HG02970 (cell line): Measurements from ENCODE around the gene SCAMP4.

ENCODE experiments used
- ATAC-seq: cut with Tn5 transposase; IDR thresholded peaks from one replicate; pipeline ENCODE4 v1.9.1; 2021; ENCODE audit warnings: mild to moderate bottlenecking, moderate library complexity, moderate number of reproducible peaks; ENCODE audit not compliant: unreplicated experiment, low FRiP score

SCAMP4 gene

DNA sequence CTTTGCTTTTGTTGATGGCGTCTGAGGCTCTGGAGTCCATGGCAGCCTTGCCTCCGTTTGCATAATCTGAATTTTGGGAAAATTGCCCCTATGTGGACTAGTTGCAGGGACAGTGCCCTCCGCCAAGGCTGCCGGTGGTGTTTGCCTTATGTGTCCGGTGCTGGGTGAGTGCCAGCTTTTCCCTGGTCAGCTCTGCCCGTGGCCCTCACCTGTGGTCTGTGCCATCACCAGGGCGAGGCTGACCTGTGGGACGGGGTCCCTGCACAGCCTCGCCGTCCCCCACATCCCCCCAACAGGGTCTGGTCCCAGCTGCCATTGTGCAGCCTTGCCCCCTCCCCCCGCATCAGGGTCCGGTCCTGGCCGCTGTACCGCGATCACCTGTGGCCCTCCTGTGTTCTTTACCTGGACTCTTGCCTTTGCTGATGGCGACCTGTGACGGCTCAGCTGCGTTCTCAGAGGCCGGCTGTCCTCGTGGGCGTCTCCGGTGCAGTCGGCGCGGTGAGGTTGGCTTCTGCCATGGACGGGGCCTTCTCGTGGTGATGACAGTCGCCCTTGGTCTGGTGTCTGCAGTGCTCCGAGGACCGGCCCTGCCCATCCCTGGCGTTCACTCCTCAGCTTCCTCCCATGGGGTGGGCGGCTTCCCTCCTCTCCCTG is 48.4 kb downstream of the SCAMP4 start:
- ATAC-seq, result no peak

DNA sequence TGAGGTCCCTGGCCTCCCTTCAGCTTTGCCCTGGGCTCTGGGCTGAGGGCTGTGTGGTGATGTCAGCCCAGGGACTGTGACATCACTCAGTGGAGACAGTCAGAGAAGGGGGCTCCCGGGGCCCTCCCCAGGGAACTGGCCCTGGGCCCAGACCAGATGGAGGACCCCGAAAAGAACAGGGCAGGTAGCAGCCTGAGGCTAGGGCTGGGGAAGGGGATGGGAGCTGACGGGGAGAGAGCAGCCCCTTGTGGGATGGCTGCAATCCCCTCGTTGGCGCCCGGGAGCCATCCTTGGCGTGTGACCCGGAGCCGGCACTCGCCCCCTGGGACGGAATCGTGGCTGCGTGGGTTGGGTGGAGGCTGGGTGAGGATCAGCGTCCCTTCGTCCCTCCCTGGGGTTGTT is 49.3 kb downstream of the SCAMP4 start:
- ATAC-seq, result no peak

DNA sequence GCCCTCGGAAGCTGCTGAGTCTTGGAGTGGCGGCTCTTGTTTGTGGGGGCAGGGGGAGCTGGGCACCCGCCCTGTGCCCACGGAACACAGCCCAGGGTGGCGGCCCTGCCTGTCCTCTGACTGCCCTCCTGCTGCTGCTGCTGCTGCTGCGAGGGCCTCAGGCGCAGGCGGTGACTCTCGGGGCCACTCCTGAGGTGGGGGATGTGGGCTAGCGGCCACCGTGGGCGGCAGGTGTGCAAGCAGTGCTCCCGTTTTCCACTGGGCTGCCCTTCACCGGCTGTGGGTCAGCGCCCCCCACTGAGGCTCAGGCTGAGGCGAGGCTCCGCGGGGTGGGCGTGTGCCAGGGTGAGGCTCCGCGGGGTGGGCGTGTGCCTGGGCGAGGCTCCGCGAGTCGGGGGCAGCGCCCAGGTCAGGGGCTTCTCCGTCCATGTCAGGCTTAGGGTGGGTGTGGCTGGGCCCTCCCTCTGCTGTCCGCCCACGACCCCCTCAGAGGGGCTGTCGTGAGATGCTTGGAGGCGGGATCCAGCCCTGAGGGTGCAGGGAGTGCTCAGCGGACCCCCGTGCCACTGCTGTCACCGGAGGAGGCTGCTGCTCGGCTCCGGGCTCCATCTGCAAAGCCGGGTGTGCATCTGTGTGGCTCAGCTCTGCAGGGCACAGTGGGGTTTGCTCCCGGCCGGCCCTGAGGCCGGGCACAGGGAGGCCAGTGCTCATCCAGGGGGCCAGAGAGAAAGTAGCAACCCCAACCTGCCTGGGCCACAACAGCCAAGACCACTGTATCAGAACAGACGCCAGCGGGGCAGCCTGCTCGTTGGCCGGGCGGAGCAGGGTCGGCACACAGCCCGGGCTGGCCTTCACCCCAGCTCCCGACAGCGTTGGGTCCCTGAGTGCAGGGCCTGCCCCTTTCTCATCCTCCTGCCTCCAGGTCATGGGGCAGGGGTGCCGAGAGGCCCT is 50.2 kb downstream of the SCAMP4 start:
- no peak for ATAC-seq

DNA sequence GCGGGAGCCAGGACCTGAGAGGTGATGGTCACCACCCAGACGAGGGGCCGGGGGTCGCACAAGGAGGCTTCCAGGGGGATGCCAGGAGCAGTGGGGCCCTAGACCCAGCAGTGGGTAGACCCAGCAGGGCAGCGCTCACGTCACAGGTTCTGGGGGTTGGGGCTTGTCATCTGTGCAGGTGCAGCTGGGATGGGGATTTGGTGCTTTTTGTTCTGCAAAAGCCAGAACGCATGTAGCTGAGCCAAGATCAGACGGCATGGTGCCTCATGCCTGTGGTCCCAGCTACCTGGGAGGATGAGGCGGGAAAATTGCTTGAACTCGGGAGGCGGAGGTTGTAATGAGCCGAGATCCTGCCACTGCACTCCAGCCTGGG is 50.9 kb downstream of the SCAMP4 start:
- ATAC-seq, result no peak

DNA sequence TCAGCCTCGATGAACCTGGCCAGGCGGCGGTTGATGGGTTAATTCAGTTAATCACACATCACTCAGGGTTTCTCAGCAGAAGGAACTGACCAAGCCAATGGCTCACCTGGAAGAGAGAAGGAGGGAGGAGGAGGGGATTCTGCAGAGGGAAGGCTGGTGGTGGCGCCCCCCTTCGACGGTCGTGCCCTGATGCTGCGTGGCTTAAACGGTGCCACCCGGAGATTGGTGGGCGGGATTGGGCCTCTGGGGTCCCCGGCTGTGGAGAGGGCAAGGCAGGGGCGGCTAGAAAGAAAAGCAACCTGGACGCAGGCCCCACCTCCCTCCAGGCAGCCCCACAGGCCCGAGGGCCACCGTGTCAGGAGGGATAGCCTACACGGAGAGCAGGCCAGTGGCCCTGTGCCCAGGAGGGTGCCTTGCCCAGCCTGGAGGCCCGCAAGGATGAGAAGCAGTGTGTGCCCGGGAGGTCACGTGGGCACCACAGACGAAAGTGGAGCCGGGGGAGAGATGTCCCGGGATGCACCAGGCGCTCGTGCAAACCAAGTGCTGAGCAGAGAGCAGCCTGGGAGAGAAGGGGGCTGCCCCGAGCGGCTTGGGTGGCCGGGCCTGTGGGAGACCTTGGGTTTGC is 51.8 kb downstream of the SCAMP4 start:
- ATAC-seq, result no peak

DNA sequence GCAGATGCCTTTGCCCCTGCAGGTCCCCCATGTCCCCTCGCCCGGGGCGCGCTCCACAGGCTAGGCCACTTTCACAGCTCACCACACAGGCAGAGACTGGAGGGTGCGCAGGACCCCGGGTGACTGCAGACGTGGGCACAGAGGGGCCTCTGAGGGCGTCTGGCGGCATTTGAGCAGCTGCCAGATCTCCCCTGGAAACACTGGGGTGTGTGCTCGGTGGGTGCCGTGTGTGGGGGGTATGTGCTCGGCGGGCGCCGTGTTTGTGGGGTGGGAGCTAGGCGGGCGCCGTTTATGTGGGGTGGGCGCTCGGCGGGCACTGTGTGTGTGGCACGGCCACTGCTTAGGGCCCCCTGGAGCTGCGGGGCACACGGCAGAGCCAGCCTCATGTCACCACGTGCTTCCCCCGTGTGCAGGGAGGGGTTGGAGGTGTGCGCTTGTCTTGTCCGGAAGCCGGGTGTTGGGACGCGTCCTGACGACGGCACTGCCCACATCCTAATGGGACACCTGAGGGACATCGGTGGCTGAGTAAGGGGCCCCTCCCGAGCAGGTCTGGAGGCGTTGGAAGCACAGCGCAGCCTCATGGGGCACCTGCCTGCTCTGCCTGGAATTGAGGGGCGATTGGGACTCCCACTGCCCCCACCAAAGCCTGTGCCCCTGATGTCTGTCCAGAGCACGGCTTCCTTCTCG is 52.5 kb downstream of the SCAMP4 start:
- no peak for ATAC-seq

DNA sequence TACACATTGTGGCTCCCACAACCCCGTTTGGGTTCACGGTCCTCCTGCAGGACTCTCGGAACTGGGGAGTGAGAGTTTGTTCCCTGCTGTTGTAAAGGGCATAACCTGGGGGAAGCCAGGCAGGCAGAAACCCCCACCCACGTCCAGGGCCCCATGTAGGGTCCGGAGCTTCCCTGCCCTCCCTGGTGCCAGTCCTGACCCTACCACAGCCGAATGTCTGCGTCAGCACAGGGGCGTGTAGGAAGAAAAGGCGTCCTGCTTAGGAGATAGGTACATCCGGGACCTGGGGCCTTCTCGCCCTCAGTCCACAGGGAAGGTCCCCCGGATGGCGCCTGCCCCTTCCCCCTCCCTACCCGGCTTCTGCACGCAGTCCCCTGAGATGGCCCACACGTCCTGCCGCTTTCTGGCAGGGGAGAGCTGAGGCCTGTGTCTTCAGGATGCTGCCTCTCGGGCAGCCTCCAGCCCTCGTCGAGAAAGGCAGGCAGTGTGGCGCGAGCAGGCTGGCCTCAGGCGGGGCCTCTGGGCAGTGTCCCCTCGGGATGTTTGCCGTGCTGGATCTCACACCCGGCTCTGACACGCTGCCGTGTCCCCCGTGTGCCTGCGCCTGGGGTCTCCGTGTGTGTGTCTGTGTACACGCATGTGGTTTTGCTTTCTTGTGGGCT is 54.9 kb downstream of the SCAMP4 start:
- ATAC-seq, result no peak

DNA sequence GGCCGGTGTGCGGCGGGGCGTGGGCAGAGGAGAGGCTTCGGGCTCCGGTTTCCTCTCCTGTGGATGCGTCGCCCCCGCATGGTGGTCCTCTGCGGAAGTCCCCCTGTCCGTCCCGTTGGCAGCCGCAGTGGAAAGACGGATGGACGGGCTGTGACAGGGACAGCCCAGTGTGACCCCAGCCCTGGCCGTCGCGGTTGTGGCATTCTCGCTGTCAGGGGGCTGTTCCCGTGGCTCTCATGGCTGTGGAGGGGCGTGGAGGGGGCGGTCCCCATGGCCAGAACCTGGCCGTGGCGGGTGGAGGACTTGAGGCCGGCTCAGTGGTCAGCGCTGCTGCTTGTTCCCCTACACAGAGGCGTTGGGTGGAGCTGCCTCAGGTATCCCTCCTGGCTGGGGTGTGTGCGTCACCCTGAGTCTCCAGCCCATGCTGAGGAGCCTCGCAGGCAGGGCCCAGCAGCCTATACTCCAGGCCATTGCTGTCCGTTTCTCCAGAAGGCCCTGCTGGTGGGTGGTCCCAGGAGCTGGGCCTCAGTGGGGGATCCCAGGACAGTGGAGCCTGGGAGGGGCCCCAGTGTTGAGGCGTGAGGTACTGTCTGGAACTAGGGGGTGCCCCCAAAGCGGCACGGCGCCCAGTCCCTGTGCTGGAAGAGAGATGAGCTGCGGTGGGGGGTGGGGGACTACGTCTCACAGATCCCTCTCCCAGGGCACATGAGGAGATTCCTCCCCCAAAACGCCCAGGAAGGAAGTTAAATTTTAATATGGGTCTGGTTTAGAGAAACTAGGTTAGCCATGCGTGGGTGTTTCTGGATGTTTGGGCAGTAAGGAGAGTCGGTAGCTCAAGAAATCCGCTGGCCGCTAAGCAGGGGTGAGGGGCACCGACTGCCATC is 56.0 kb downstream of the SCAMP4 start:
- no peak for ATAC-seq

DNA sequence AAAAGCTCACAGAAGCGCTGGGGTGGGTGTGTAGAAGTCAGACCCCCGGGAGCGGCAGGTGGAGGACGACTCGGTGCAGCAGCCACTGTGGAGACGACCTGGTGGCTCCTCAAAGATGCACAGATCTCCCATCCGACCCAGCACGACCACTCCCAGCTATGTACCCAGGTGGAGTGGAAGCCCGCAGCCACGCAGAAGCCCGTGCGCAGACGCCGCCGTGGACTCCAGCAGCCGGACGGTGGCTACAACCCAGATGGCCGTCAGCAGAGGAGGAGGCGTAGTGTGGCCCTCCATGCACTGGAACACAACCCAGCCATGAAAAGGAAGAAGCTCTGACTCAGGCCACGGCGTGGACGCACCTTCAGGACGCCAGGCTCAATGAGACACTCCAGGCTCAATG is 57.5 kb downstream of the SCAMP4 start:
- no peak for ATAC-seq

DNA sequence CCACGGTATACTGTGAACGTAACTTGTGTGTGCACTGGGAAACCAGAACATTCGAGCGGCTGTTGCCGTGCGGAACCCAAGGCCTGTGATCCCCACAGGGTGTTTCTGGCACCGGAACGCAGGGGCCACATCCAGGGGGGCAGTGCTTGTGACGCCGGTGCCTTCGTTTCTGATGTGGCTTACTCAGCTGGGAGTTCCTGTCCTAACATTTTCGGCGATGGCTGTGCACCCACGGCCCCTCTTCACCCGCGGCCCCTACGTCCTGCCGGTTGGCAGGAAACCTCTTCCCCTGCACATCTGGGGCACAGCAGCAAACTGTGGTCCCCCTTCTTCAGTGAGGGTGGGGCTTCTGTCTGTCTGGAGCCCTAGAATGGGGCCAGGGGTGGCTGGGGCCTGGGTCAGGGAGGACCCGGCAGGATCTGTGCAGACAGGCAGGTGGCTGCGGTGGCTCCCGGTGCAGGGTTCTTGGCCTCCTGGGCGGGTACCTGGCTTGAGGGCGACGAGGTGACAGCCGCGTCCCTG is 61.9 kb downstream of the SCAMP4 start:
- ATAC-seq, result no peak

DNA sequence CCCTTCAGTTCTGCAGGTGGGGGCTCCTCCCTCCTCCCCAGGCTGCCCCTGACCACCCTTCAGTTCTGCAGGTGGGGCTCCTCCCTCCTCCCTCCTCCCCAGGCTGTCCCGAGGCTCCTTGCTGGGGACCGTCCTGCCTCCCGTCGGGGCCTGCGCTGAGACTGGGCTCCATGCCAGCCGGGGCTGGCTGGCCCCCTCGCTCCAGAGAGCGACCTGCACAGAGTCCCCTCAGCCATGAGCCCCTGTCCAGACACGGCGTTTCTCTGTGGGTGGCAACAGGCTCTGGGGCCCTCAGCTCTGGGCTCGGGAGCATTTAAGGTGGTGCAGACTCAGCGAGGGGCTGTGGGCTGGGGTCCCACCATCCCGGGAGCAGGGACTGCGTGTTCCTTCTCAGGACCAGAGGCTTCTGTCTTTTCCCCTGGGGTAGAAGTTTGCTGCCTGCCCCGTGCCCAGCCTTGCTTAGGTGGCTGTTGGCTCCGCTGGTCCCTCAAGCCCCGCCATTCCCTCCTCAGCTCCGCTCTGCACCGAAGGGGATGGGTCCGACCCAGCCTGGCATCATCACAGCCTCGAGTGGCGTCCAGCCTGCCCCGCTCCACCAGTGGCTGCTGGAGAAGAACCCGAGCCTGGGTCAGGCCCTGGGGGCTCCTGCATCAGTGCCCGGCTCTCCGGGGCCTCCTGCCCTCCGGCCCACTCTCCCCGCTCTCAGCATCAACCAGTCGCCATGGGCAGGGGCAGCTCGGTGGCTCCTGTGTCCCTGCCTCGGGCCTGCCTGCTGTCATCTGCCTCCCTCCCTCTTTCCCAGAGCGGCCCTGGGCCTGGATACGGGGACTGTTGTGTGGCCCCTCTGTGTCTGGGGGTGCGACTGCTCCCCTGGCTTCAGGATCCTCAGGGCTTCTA is 63.3 kb downstream of the SCAMP4 start:
- no peak for ATAC-seq

DNA sequence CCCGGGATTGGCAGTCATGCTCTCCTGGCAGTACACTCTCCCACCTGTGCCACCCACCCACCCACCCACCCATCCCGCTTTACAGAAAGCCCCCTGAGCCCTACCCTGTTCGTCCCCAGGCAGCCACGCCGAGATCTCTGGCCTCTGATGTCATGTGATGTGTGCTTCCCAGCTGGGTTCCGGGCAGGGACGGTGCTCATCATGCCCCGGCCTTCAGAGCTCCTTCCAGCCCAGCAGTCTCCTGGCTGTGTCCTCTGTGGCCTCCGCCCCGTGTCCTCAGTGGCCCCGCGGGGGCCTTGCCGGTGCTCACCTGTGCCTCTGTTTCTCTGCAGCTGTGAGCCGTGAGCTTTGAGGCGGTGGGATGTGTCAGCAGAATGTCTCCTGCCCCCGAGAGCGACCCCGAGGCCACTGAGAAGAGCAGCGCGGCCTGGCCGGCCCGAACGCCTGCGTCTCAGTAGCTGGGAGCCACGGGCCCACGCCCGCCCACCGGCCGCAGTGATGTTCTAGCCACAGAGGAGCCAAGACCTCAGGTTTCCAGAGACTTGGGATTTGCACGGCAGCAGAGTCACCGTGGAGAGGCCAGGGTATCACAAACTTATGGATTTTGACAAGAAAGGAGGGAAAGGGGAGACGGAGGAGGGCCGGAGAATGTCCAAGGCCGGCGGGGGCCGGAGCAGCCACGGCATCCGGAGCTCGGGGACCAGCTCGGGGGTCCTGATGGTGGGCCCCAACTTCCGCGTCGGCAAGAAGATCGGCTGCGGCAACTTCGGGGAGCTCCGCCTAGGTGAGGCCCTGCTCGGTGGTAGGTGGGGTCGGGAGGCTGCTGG is 64.2 kb downstream of the SCAMP4 start:
- ATAC-seq, result no peak

DNA sequence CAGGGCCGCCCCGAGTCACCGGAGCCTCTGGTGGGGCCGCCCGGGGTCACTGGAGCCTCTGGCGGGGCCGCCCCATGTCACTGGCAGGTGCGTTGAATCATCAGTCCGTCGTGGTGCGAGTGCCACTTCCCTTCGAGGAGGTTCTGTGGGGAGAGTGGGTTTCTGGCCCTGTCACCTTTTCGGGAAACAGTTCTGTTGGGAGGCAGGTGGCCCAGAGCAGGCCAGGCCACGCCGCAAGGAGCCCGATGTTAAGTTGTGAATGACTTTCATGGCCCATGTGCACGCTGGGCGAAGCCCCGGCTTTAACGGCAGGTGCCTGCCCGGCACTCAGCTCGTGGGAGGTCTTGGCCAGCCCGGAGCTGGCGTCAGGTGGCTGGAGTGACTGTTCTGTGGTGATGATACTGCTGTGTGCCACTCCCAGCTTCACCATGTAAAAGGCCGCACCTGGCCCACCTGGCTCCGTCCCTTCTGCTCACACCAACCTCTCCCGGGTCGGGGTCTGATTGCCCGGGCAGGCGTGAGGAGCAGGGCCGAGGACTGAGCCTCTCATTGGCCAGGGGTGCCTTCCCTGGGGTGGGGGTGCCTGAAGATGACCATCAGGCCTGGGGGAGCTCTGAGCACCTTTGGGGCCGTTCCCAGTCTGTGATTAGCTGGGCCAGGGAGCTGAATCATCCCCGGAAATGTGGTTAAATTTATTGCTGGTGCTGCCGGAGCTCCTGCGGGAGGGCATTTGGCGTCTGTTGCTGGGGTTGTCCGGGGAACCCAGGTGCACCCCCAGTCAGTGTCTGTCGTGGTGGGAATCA is 65.0 kb downstream of the SCAMP4 start:
- ATAC-seq, result no peak

DNA sequence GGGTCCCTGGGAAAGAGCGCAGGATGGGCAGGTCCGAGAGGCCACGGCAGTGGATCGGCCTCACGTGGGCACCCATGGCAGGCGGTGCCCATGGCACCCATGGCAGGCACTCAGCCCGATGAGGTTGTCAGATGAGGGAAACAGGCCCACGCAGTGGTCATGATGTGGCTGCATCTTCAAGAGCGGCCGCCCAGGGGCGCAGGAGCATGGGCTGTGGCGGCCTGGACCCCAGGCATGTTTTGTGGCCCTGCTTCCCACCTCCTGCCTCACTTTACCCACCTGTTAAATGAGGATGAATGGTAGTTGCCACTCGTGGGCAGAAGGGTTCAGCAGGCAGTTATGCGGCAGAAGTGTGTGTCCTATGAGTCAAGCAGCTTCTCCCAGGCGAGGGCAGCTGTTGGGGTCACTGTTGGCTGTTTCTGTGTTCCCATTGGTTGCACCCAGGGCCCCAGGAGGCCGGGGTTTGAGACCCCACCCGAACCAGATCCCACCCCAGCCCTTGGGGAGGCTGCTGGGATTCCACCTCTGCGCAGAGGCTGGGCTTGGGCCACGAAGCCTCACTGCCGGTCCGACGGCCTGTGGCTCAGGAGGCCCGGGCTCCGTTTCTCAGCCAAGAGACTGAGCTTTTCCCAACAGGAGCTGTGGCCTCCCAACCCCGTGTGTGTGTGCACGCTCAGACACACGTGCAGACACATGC is 65.8 kb downstream of the SCAMP4 start:
- ATAC-seq, result no peak

DNA sequence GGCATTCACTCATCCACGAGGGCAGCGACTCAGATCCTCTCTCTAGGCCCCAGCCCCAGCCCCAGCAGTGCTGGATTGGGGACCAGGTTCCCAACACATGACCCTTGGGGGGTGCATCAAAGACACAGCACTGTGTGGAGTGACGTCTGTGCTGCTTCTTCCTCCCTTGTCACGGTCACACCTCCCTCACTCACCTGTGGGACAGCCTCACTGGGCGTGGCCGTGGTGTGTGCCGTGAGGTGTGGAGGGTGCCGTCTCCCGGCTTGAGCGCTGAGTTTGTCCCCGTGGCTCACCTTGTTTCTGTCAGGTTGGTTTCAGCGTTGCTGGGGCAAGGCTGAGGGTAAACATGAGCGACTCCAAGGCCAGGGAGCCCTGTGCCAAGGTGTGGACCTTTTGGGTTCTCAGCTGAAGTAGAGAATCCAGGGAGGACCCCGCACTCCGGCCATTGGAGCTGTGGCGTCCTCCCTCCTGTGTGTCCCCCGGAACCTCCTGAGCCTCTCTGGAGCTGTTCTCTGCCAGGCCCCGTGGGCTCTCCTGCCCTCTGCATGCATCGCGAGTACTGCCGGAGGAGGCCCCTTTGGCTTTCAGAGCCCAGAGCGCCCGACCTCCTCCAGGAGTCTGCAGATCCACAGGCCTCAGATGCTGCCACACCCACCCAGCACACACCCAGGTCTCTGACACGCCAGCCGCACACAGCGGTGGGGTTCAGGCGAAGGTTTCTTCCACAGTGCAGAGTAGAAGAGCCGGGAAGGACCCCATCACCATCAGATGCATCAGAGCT is 69.4 kb downstream of the SCAMP4 start:
- no peak for ATAC-seq
